ENCODE results near the gene ABR. TPM values are rescaled to one million over a fixed set of nuclear protein-coding genes. Genes with fewer than 3 reads are reported as not detected.

ABR gene
- total RNA-seq, 1 donor from 2014 or later: 195 TPM

DNA sequence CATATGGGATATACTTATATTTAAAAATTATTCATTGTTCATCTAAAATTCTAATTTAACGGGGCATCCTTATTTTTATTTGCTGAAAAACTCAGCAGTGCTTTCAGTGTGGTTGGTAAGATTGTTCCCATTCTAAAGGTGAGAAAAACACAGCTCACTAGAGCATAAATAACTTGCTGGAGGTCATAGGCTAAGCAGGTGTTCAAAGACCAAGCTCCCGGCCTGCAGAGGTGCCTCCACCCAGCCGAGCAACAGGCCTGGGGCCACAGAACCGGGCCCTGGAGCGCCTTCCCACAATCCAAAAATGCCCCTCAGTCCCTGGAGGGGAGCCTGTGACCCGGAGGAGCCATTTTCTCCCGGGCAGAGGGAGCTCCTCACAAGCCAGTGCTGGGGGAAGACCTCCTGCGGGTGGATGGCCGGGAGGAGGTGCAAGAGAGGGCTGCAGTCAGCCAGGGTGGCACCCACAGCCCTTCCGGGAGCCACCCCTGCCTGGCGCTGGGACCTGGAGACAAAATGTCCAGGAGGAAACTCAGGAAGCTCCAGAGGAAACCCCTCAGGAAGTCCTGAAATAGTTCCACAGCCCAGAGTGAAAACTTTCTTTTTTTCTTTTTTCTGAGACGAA lies 14.7 kb downstream of the ABR start:
- no peak for DNase-seq (ENCODE audit: low read depth)
- TF ChIP-seq, protein P1, sequence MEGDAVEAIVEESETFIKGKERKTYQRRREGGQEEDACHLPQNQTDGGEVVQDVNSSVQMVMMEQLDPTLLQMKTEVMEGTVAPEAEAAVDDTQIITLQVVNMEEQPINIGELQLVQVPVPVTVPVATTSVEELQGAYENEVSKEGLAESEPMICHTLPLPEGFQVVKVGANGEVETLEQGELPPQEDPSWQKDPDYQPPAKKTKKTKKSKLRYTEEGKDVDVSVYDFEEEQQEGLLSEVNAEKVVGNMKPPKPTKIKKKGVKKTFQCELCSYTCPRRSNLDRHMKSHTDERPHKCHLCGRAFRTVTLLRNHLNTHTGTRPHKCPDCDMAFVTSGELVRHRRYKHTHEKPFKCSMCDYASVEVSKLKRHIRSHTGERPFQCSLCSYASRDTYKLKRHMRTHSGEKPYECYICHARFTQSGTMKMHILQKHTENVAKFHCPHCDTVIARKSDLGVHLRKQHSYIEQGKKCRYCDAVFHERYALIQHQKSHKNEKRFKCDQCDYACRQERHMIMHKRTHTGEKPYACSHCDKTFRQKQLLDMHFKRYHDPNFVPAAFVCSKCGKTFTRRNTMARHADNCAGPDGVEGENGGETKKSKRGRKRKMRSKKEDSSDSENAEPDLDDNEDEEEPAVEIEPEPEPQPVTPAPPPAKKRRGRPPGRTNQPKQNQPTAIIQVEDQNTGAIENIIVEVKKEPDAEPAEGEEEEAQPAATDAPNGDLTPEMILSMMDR (conservative IDR thresholded peaks at IDR 0.05; ENCODE audit: low read depth, low read length): no peak
- H3K4me3 ChIP-seq (ENCODE audit: low read depth, low read length): no peak overlapping the region

- H3K4me3 ChIP-seq (ENCODE audit: low read depth, low read length): no peak overlapping the region
- DNase-seq (ENCODE audit: low read depth): no peak
- TF ChIP-seq, protein P1 (conservative IDR thresholded peaks at IDR 0.05; ENCODE audit: low read depth, low read length): no peak
Measured at GRCh38 chr17:1162116-1162855, 17.5 kb downstream of the ABR start.

- DNase-seq (ENCODE audit: low read depth): no peak
- TF ChIP-seq, protein P1 (conservative IDR thresholded peaks at IDR 0.05; ENCODE audit: low read depth, low read length): no peak
- H3K4me3 ChIP-seq (ENCODE audit: low read depth, low read length): no peak overlapping the region
Measured at GRCh38 chr17:1160591-1161390, 19.0 kb downstream of the ABR start.

GRCh38 chr17:1159431-1160180 lies 20.2 kb downstream of the ABR start:
- no peak overlapping the region for H3K4me3 ChIP-seq (ENCODE audit: low read depth, low read length)
- no peak for DNase-seq (ENCODE audit: low read depth)
- TF ChIP-seq, protein P1 (conservative IDR thresholded peaks at IDR 0.05; ENCODE audit: low read depth, low read length): no peak

DNA sequence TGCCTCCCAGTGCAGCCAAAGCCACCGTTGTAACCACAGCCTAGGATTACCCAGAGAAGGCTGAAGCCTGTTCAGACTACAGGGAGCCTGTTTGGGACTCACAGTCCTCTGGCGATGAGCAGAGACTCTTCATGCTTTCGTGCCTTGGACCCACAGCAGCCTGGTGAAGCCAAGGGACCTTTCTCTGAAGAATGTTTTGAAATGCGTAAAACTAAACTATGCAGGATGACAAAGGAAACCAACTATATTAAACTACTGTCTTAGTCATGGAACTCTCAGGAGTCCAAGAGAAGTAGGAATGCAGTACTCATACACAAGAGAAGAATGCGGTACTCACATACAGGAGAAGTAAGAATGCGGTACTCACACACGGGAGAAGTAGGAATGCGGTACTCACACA lies 20.9 kb downstream of the ABR start:
- no peak overlapping the region for H3K4me3 ChIP-seq (ENCODE audit: low read depth, low read length)
- TF ChIP-seq, protein P1 (conservative IDR thresholded peaks at IDR 0.05; ENCODE audit: low read depth, low read length): no peak
- DNase-seq (ENCODE audit: low read depth): no peak

DNA sequence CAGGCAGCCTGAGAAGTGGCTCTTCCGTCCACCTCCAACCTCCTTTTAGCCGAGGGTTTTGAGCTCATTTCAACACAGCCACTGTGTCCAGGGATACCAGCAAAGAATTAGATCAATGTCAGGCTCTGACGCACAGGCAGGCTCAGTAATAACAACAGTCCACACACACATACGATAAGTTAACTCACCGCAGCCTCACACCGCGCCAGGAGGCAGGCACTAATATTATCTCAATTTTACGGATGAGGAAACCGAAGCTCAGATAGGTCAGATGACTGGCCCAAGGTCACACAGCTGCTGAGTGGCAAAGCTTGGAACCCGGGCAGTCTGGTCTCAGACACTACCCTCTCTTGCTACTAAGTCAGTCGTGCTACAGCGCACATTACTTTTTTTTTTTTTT lies 22.9 kb downstream of the ABR start:
- H3K4me3 ChIP-seq (ENCODE audit: low read depth, low read length): no peak overlapping the region
- TF ChIP-seq, protein P1 (conservative IDR thresholded peaks at IDR 0.05; ENCODE audit: low read depth, low read length): no peak
- DNase-seq (ENCODE audit: low read depth): no peak
